Mesodermal cell (in vitro differentiated cells): ENCODE data around the gene RTF1.
A peak's percentile ranks its signal among the peaks of the same experiment; 100 is the strongest.

ENCODE experiments used
- H3K27ac ChIP-seq: 2 replicates; pipeline ENCODE4 v1.7.0; 2013; ENCODE audit warnings: mild to moderate bottlenecking, low read depth, low read length, moderate library complexity; ENCODE audit not compliant: severe bottlenecking
- H3K36me3 ChIP-seq: 2 replicates; pipeline ENCODE4 v1.7.1; 2013; ENCODE audit warnings: mild to moderate bottlenecking, low read length, moderate library complexity; ENCODE audit not compliant: control insufficient read depth, insufficient read depth
- H3K4me1 ChIP-seq: one replicate; pipeline ENCODE4 v1.7.1; 2013; ENCODE audit warnings: mild to moderate bottlenecking, low read length; ENCODE audit not compliant: insufficient read depth, control insufficient read depth, poor library complexity, severe bottlenecking
- H3K4me3 ChIP-seq: 2 replicates; pipeline ENCODE4 v1.7.0; 2013; ENCODE audit warnings: low read length, control low read depth, mild to moderate bottlenecking; ENCODE audit not compliant: insufficient read depth, poor library complexity, severe bottlenecking; ENCODE audit errors: extremely low read depth
- H3K9me3 ChIP-seq: 2 replicates; pipeline ENCODE4 v1.7.1; 2013; ENCODE audit warnings: mild to moderate bottlenecking, low read length, moderate library complexity; ENCODE audit not compliant: control insufficient read depth
- WGBS, 2 experiments: methylation state at CpG; one replicate each; pipeline ENCODE4 v1.1.5; 2013; ENCODE audit warnings: missing lambda C conversion rate in 2 of 2; ENCODE audit not compliant: insufficient coverage in 2 of 2; 5-methylcytosine and 5-hydroxymethylcytosine counted together

RTF1 gene

DNA sequence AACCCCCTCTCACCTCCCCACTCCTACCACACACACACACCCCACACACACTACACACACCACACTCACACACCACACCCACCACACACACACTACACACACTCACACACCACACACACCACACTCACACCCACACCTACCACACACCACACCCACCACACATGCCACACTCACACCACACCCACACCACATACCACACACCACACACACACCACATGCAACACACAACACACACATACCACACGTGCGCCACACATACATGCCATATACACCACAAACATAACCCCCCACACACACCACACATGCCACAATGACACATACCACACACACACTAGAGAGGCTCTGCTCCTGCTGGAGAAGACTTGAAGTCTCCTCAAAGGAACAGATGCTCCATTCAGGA lies 70.9 kb downstream of the RTF1 start:
- Histone ChIP-seq H3K27ac (no peak overlapping the region), H3K4me1 (peaks cover 20% of the 10 kb centered on the region), H3K36me3 (peaks cover 7% of the 10 kb centered on the region), H3K4me3 (no peak overlapping the region), H3K9me3 (no peaks in the 10 kb centered on the region)
- WGBS, 2 experiments = 83% methylated on average over 2 of the region's 2 CpGs

DNA sequence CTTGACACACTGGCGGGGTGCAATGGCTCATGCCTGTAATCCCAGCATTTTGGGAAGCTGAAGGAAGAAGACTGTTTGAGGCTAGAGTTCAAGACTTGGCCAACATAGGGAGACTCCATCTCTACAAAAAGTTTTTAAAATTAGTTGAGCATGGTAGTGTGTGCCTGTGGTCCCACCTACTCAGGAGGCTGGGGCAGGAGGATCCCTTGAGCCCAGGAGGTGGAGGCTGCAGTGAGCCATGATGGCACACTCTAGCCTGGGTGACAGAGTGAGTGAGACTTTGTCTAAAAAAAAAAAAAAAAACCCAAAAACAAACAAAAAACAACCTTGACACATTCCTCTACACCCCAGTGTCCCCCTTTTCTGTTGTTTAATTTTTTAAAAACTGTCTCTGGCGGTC lies 72.7 kb downstream of the RTF1 start:
- Histone ChIP-seq H3K9me3 (no peaks in the 10 kb centered on the region), H3K36me3 (no peaks in the 10 kb centered on the region), H3K4me3 (no peak overlapping the region), H3K4me1 (peaks cover 24% of the 10 kb centered on the region), H3K27ac (no peak overlapping the region)
- 94 to 100% methylated on average over 1 to 2 of the region's 2 CpGs for WGBS, 2 experiments

DNA sequence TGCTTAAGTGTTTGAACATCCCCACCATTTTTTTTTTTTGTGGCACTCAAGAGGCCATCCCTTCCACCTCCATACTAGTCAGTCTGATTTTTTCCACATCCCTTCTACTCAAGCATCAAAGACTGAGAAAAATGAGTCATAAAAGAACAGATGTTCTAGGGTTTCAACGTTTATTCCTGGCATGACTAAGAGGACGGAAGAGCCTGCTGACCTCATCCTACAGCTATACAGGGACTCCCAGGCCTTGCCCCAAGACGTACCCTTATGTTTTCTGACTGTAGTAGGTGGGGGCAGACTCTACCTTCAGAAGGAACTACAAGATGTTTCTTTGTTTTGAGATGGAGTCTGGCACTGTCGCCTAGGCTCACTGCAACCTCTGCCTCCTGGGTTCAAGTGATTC lies 73.5 kb downstream of the RTF1 start:
- H3K9me3 ChIP-seq = no peaks in the 10 kb centered on the region
- H3K36me3 ChIP-seq = no peaks in the 10 kb centered on the region
- peaks cover 27% of the 10 kb centered on the region for H3K4me1 ChIP-seq
- no peak overlapping the region for H3K4me3 ChIP-seq
- WGBS, 2 experiments = 44 to 100% methylated on average over 1 to 2 of the region's 4 CpGs
- no peak overlapping the region for H3K27ac ChIP-seq

DNA sequence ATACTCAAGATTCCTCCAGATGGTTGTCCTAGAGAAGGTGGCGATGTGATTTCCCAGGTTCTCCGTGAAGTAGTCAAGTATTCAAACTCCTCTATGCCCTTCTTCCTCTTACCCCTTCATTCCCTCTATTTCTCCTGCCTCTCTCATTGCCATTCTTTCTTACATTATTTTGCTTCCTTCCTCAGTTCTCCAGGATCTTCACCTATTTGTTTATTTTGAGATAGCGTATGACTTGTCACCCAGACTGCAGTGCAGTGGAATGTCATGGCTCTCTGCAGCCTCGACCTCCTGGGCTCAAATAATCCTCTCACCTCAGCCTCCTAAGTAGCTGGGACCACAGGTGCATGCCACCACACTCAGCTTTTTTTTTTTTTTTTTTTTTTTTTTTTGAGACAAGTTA lies 75.0 kb downstream of the RTF1 start:
- no peaks in the 10 kb centered on the region for H3K9me3 ChIP-seq
- H3K4me3 ChIP-seq = no peak overlapping the region
- WGBS, 2 experiments = 95 to 100% methylated on average over 3 to 4 of the region's 4 CpGs
- H3K27ac ChIP-seq = no peak overlapping the region
- peaks cover 35% of the 10 kb centered on the region for H3K4me1 ChIP-seq
- no peaks in the 10 kb centered on the region for H3K36me3 ChIP-seq

DNA sequence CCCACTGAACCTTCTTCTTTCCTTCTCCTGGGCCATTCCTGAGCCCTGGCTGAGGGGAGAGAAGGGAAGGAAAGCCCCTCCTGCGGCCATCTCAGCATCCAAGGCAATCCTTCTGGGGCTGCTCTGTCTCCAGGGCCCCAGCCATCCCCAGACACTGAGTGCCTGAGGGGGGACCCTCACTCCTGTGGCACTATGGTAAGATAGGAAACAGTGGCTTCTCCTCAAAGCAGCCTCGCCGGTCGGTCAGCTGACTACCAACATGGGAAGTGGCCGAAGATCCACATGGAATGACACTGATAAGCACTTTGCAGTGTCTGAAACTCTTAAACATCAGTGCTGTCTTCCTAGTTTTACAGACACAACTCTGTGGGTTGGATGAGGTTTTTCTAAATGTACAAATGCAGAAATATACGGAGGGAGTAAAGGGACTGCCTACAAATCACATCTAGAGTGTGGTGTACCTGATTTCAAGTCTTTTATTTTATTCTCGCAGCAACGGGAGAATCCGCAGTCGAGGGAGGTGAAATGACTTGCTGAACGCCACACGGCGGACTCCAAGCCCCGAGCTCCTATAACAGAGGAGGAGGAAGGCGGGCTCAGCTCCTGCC lies 75.8 kb downstream of the RTF1 start:
- Histone ChIP-seq H3K4me3 (peak overlapping the region; percentile 46), H3K4me1 (peaks cover 35% of the 10 kb centered on the region), H3K27ac (peak overlapping the region; percentile 37), H3K36me3 (no peaks in the 10 kb centered on the region), H3K9me3 (no peaks in the 10 kb centered on the region)
- 3 to 9% methylated on average over 10 to 13 of the region's 15 CpGs for WGBS, 2 experiments

DNA sequence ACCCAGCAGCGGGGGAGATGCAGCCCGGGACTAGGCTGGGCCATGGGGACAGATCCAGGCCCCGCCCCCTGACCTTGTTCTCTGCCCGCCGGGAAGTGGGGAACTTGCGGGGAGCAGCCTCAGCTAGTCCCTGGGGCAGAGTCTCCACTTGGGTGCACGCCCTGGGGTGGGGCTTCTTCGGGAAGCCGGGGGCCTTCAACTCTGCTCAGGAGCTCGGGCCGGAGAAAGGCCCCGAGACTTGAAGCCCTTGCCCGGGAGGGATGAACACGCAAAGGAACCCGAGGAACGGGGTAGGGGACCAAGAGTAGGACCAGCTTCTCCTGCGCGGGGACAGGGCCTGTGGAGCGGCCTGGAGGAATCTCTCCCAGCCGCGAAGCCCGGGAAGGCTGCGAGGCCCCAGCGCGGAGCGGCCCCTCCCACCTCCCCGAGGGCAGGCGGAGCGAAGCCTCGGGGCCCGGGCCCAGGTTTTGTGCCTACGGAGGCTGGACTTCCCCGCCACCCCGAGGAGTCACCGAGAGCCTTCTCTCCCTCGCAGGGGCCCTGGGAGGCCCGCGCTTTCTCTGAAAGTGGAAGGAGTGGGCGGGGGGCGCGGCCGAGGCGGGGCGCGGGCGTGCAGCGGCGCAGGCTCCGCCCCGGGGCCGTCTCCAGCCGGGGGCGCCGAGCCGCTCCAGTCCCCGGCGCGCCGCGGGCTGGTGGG lies 76.5 kb downstream of the RTF1 start, which contains the start of gene ITPKA:
TSS of gene ITPKA (plus strand) at position 670 of the 697 bp plus-strand sequence. CDS start 54 bp downstream, outside the sequence.
- 0 to 1% methylated on average over 28 of the region's 60 CpGs for WGBS, 2 experiments
- Histone ChIP-seq H3K36me3 (no peaks in the 10 kb centered on the region), H3K27ac (peak within 1 kb of the TSS; percentile 57), H3K4me3 (peak within 1 kb of the TSS; percentile 46), H3K9me3 (no peaks in the 10 kb centered on the region), H3K4me1 (peaks cover 35% of the 10 kb centered on the region)

DNA sequence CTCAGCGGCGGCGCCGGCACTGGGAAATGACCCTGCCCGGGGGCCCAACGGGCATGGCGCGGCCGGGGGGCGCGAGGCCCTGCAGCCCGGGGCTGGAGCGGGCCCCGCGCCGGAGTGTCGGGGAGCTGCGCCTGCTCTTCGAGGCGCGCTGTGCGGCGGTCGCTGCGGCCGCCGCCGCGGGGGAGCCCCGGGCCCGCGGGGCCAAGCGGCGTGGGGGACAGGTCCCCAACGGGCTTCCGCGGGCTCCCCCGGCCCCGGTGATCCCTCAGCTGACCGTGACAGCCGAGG lies 77.0 kb downstream of the RTF1 start:
- Histone ChIP-seq H3K4me1 (peaks cover 35% of the 10 kb centered on the region), H3K4me3 (peak overlapping the region; percentile 27), H3K36me3 (no peaks in the 10 kb centered on the region), H3K27ac (no peak overlapping the region), H3K9me3 (no peaks in the 10 kb centered on the region)
- 0 to 1% methylated on average over 28 to 39 of the region's 41 CpGs for WGBS, 2 experiments

DNA sequence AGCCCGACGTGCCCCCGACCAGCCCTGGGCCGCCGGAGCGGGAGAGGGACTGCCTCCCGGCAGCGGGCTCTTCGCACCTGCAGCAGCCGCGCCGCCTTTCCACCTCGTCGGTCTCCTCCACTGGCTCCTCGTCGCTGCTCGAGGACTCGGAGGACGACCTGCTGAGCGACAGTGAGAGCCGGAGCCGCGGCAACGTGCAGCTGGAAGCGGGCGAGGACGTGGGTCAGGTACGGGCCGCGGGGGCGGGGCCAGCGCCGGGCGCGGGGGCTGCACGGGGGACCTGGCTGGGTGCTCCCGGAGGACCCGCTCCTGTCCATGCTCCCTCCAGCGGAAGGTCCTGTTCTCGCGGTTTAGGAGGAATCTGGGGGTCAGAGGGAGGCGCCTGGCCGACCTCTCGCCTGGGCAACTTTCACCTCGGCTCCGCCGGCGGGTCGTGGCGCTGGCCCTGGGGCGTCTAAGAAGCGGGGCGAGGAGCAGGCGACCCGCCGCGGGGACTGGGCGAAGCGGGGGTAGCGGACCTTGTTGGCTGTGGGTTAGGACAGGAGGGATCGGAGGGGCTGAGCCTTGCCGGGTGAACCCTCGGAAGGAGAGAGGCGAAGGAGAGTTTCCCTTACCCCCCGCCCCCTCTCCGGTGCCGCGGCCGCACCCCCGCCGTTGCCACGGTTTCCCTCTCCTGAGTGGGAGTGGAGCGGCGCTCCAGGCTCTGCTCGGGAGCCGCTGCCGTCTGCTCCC lies 77.5 kb downstream of the RTF1 start:
- WGBS, 2 experiments = 1 to 2% methylated on average over 45 to 59 of the region's 77 CpGs
- Histone ChIP-seq H3K4me3 (peak overlapping the region; percentile 27), H3K27ac (no peak overlapping the region), H3K4me1 (peaks cover 35% of the 10 kb centered on the region), H3K36me3 (no peaks in the 10 kb centered on the region), H3K9me3 (no peaks in the 10 kb centered on the region)

DNA sequence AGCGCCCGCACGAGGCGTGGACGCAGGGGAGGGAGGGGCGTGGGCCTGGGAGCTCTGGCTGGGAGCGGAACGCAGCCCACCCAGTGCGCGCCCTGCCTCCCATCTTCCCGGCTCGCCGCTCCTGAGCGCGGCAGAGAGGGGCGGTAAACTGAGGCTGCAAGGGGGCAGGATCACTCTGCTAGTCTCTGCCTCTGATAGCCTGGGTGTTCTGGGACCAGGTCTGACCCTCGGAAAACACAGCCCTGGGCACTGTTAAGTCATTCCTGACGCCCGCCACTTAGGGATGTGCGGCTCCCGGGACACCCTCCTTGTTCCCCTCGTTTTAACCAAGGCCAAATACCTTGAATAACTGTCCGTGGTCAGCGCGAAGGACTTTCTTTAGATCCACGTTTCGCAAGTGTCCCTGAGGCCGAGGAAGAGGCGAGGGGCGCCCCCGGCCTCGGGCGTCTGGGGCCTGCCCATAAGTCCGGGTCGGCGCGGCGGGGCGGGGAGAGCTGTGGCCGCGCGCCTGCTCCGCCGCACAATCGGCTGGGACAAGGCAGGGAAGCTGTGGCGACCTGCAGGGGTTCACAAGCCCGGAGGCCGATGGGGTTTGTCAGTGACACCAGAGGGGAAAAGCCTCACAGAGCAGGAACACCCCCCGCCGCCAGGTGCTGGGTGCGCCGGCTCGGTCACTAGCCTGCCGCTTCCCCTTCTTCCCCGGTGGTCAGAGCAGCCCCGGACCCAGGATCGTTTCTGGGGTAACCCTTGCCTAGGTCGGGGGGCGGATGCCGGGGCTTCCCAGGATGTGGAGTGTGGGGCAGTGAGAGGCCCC lies 78.2 kb downstream of the RTF1 start:
- Histone ChIP-seq H3K36me3 (no peaks in the 10 kb centered on the region), H3K27ac (no peak overlapping the region), H3K4me1 (peaks cover 35% of the 10 kb centered on the region), H3K9me3 (no peaks in the 10 kb centered on the region), H3K4me3 (peak overlapping the region; percentile 27)
- WGBS, 2 experiments = 2 to 4% methylated on average over 44 to 59 of the region's 60 CpGs

DNA sequence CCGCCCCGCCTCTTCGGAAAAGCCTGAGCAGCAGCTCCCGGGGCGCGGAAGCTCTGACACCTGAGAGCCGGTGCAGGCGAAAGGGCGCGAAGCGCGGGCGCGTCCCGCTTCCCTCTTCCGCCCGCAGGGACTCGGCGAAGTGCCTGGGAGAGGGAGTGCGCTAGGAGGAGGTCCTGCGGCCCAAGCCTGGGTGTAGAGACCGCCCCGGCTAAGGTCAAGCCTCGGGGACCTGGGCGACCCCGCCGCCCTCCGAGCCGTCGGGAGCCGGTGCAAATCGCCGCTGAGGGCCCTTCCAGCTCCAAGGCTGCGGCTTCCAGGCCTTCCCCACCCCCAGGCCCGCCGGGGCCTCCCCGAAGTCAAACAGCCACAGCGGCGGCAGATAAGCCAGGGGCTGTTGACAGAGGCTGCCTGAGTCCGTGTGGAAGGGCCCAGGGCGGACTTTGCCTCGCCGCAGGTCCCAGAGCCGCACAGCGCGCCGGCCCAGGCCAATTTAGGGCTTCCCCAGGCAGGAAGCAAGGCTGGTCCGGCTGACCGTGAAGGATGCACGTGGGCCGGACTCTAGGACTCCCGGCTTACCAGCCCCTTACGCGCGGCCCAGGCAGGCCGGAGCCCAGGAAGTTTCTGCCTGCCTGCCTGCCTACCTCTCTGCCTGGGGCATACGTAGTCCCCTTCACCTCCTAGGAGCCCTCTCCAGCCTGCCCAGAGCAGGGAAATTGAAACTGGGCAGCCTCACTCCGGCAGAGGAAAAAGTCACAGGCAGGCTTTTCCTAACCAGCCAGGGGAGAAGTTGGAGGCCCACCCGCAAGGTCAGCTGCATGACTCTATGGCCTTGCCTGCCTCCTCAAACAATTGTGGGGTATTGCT lies 79.1 kb downstream of the RTF1 start:
- peak overlapping the region; percentile 27 for H3K4me3 ChIP-seq
- no peaks in the 10 kb centered on the region for H3K36me3 ChIP-seq
- no peak overlapping the region for H3K27ac ChIP-seq
- H3K9me3 ChIP-seq = no peaks in the 10 kb centered on the region
- 6 to 9% methylated on average over 49 to 56 of the region's 59 CpGs for WGBS, 2 experiments
- peaks cover 30% of the 10 kb centered on the region for H3K4me1 ChIP-seq
